AG04450 (cell line): ENCODE measurements around the gene UPP1. TPM values are rescaled to one million over a fixed set of nuclear protein-coding genes. Genes with fewer than 3 reads are reported as not detected.
A peak's percentile ranks its signal among the peaks of the same experiment; 100 is the strongest.

ENCODE experiments used
- CTCF ChIA-PET: fragments of 300-600, 350-600 bp; formaldehyde crosslinking; extraction: SDS; loops from one replicate; lab custom pipeline; 2022; ENCODE audit warnings: antibody characterized with exemption, inconsistent platforms; lab: Charles Lee
- POLR2A ChIA-PET: fragments of 350-600 bp; formaldehyde crosslinking; extraction: SDS; loops from one replicate; lab custom pipeline; 2021; ENCODE audit warnings: antibody characterized with exemption, inconsistent platforms; lab: Yijun Ruan, JAX
- DNase-seq: peaks from one replicate; pipeline ENCODE4 v3.0.0-alpha.2; 2011; ENCODE audit warnings: low read depth, low spot score
- H3K27ac ChIP-seq: one replicate; pipeline ENCODE4 v1.5.1; 2012; ENCODE audit warnings: low read depth, low read length, control low read depth
- H3K27me3 ChIP-seq: one replicate; pipeline ENCODE4 v1.6.0; 2012; ENCODE audit warnings: low read length; ENCODE audit not compliant: control insufficient read depth, insufficient read depth
- H3K4me3 ChIP-seq: 2 replicates; pipeline ENCODE4 v1.5.1; 2011; ENCODE audit warnings: mild to moderate bottlenecking, low read depth, low read length, control low read depth
- H3K9me3 ChIP-seq: 2 replicates; pipeline ENCODE4 v1.5.1; 2012; ENCODE audit warnings: low read length; ENCODE audit not compliant: control insufficient read depth, insufficient read depth
- CTCF ChIP-seq: IDR thresholded peaks from 2 replicates; pipeline ENCODE4 v1.5.1; 2011; ENCODE audit warnings: low read depth, low read length, control low read depth, inconsistent platforms
- polyA minus RNA-seq: library from RNA; depleted of rRNA, polyadenylated mRNA; stranded (reverse); fragments of >200 nt; gene quantifications from 2 replicates; pipeline ENCODE4 v1.2.3, GENCODE V29; 2011; rRNA and poly(A)+ RNA removed
- polyA plus RNA-seq: library from polyadenylated mRNA; depleted of rRNA; stranded (reverse); fragments of >200 nt; gene quantifications from 2 replicates; pipeline ENCODE4 v1.2.3, GENCODE V29; 2011; rRNA removed

Gene UPP1
- polyA plus RNA-seq (7.9 and 8.3 TPM in 2 replicates), polyA minus RNA-seq (2.2 and 3.6 TPM in 2 replicates)

GRCh38 chr7:48089046-48090003 is at the start of gene UPP1:
Gene UPP1, plus strand, starts transcription at chr7:48089265. Its CDS starts 5,519 bp downstream, at chr7:48094784.
- H3K4me3 ChIP-seq: peak within 1 kb of the TSS; percentile 75
- no peak for TF ChIP-seq CTCF
- no peaks in the 10 kb centered on the region for H3K27me3 ChIP-seq
- H3K9me3 ChIP-seq: no peaks in the 10 kb centered on the region
- H3K27ac ChIP-seq: peak within 1 kb of the TSS; percentile 95
- ChIA-PET POLR2A (interaction anchor here (0.7 kb wide), 1 partner anchor 14 kb away, joined by 3 read pairs; no protein-coding TSS in a partner anchor), CTCF (interaction anchor here (0.8 kb wide), 1 partner anchor 21 kb away, joined by 3 read pairs; no protein-coding TSS in a partner anchor)
- no peak for DNase-seq

DNA sequence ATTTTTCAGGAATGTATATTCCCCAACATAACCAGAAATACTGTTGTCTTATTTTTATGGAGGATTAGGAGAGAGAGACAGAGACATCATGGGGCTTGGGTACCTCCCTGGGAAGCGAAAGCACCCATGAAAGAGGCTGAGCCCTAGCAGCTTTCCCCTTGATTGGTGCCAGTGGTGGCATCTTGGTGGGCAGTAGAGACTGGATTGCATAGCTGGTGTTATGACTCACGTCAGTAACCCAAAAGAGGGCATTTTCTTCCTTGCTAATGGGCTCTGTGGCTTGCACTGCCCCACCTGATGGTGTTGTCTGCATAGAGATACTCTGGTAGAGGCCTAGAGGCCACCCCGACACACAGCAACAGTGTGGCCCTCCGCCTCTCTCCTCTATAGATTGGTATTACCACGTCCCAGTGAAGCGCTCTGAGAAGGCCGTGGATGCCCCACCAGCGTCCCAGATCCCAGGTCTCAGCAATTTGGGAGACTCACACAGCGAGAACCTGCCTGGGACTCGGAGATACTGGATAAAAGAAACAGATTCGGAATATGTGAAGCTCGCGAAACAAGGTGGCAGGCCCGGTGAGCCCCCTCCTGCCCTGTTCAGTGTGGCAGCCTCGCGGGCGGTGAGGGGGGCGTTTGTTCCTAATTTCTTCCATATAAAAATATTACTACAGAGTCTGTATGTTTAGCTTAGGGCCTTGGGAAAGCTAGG is 48.0 kb upstream of the UPP1 start:
- Histone ChIP-seq H3K27ac (no peak overlapping the region), H3K9me3 (no peaks in the 10 kb centered on the region; the same call in 1 of the 2 replicates), H3K27me3 (peaks cover 13% of the 10 kb centered on the region), H3K4me3 (no peak overlapping the region)
- ChIA-PET POLR2A (no interaction called here), CTCF (no interaction called here)
- DNase-seq: no peak
- no peak for TF ChIP-seq CTCF

DNA sequence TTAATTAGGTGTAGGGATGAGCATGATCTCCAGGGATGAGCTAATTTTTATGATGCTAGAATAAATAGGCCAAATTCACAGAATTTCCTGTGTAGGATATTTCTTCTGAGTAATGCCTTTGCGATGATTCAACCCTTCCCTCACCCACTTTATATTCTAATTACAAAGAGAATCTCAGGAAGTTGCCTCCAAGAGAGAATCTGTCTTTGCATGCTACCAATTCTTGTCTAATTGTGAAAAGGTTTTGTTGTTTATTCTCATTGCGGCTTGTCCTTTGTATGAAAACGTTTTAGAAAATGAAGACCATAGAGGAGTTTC is 47.5 kb upstream of the UPP1 start:
- H3K27me3 ChIP-seq: peaks cover 11% of the 10 kb centered on the region
- no peak overlapping the region for H3K27ac ChIP-seq
- no peak overlapping the region for H3K4me3 ChIP-seq
- POLR2A ChIA-PET: no interaction called here
- no peak for DNase-seq
- TF ChIP-seq CTCF: no peak
- no peaks in the 10 kb centered on the region for H3K9me3 ChIP-seq
- CTCF ChIA-PET: no interaction called here

- CTCF ChIA-PET: no interaction called here
- no peaks in the 10 kb centered on the region for H3K9me3 ChIP-seq
- TF ChIP-seq CTCF: no peak
- peaks cover 6% of the 10 kb centered on the region for H3K27me3 ChIP-seq
- H3K27ac ChIP-seq: no peak overlapping the region
- POLR2A ChIA-PET: no interaction called here
- DNase-seq: no peak
- H3K4me3 ChIP-seq: no peak overlapping the region
Measured at GRCh38 chr7:48042216-48042615, 46.8 kb upstream of the UPP1 start.
